Raji (cell line): Measurements from ENCODE around the gene OR4D6.

ENCODE experiments used
- POLR2A ChIP-seq: IDR thresholded peaks from 2 replicates; pipeline ENCODE4 v1.6.1; 2011; ENCODE audit warnings: low read depth, low read length, control low read depth; ENCODE audit not compliant: insufficient read depth

OR4D6 gene

DNA sequence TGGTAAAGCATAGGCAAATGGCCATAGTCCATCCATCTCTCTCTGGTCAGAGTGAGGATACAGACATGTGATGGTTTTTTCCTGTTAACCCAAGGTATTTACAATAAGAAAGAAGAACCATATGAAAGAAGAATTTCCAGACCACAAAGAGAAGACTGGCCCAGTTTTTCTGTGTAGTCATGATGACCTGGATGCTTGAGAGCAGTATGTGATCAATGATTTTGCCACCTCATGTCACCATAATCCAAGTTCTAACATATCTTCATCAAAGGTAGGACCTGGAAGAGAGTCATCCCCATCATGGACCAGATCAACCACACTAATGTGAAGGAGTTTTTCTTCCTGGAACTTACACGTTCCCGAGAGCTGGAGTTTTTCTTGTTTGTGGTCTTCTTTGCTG is at the start of gene OR4D6:
Gene OR4D6 (plus strand): TSS at position 301 of the 400 bp plus-strand sequence. CDS start 0 bp downstream, at position 301.
- no peak for TF ChIP-seq POLR2A

DNA sequence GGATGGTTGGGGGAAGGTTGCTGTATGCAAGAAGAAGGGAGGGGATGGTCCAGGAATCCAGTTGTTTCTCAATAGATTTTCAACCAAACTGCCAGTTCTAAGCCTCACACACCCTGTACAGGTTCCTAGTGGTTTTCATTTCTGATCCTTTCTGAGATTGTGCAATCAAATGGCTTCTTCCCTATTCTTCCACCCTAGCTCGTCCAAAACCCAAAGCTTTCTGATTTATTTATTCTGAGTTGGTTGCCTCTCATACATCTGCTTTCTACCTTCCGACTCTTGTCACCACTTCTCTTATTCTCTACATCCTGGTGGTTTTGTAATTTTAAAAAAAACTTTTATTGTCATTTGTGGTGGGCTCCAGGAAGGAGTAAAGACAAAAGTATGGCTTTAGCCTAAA is 43.1 kb upstream of the OR4D6 start:
- no peak for TF ChIP-seq POLR2A

- TF ChIP-seq POLR2A: no peak
These were observed 41.6 kb upstream of the OR4D6 start for GRCh38 chr11:59415111-59415510.

DNA sequence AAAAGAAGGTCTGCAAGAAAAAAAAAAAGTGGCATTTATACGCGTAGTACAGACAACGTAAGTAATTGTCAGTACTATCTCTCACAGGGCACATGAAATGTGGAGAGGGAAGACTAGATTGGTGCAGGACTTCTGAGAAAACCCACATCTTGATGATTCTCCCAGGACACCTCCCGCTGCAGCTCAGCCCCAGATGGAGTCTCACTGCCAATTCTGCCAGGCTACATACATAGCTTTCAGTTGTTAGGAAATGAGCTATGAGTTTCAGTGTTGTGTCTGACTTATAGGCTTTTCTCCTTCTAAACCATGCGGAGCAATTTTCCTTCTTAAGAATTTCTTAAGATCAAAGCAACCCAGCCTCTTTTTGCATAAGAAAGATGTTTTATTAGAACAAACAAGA is 40.1 kb upstream of the OR4D6 start:
- no peak for TF ChIP-seq POLR2A

- TF ChIP-seq POLR2A: no peak
These were observed 39.7 kb upstream of the OR4D6 start for GRCh38 chr11:59417023-59417422.

- no peak for TF ChIP-seq POLR2A
These were observed 38.6 kb upstream of the OR4D6 start for GRCh38 chr11:59418156-59418555.

DNA sequence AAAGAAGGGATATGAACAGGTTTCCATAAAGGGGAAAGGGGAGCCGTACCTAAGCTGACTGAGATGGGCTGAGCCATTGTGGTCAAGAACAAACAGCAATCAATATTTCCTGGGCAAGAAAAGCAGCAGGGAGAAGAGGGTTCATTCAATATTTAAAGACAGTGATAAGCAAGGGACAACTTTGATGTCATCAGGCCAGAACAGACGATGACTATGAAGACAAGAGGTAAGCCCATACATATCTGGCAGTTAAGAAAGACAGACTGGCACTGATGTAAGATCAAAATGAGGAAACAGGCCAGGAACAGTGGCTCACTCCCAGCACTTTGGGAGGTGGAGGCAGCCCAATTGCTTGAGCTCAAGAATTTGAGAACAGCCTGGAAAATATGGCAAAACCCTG is 32.9 kb upstream of the OR4D6 start:
- TF ChIP-seq POLR2A: no peak

DNA sequence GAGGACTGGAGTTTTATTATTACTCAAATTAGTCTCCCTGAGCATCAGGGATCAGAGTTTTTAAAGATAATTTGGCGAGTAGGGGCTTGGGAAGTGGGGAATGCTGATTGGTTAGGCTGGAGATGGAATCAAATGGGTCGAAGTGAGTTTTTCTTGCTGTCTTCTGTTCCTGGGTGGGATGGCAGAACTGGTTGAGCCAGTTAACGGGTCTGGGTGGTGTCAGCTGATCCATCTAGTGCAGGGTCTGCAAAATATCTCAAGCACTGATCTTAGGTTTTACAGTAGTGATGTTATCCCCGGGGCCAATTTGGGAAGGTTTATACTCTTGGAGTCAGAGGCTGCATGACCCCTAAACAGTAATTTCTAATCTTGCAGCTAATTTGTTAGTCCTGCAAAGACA is 31.6 kb upstream of the OR4D6 start:
- no peak for TF ChIP-seq POLR2A

DNA sequence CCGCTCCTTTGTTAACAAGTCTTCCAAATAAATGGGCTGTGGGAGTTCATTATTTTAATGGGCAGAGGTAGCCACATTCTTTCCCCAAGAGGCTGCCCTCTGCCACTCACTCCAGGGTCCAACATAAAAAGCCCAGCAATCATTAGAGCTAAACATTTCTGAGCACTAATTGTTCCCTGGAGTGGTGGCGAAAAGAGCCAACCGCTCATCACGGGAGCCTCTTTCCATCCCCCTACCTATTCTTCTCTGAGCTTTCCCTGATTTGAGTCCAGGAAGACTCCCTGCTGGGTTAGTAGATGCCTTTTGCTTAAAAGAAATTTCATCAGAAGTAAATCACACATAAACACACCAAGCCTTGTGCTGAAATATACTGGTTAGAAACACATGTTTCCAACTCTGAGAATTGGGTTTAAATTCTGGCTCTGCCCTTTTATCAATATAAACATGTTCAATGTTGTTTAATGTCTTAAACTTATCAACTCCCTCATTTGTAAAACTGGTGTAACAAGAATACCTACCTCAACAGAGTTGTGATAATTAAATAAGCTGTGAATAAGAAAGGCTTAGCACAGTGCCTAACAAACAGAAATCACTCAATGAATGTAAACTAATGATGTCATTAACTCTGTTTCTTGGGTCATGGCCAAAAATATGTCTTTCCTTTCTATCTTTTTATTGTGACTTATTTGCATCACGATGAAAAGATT is 30.2 kb upstream of the OR4D6 start, which contains the start of gene OR5A2:
Gene OR5A2 (minus strand): TSS at position 53 of the 707 bp plus-strand sequence. CDS start 3,460 bp downstream, outside the sequence.
- TF ChIP-seq POLR2A: no peak

GRCh38 chr11:59427068-59427382 is 29.7 kb upstream of the OR4D6 start:
- no peak for TF ChIP-seq POLR2A

GRCh38 chr11:59429924-59430516 is 26.7 kb upstream of the OR4D6 start:
- TF ChIP-seq POLR2A: no peak

DNA sequence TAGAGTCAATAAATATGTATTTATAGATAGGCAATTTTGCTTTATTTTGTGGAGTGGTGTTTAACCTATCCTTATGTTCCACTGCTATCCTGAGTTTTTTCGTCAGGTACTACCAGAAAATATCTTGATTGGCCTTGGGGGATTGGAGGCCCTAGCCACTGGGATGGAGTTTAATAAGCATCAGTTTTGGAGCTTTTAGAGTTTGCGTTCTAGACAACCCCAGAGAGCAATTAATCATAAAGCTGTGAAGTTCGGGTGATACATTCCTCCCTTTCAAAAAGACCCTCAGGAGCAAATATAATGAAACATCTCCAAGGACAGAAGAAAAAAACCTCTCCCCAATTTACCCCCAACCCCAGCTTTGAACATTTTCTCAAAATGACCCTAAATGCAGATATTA is 20.6 kb upstream of the OR4D6 start, which contains the start of gene OR5A1:
Gene OR5A1 (plus strand): TSS at position 301 of the 400 bp plus-strand sequence. CDS start 6,700 bp downstream, outside the sequence.
- no peak for TF ChIP-seq POLR2A

DNA sequence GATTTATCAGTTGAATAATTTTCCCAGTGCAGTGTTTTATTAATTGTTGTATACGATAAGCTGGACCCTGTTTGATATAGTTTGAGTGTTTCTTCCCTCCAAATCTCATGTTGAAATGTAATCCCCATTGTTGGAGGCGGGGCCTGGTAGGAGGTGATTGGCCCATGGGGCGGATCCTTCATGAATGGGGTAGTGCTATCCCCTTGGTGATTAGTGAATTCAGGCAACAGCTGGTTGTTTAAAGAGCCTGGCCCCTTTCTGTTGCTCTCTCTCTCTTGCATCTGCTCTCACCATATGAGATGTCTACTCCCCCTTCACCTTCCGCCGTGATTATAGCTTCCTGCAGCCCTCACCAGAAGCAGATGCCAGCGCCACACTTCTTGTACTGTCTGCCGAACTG is 19.0 kb upstream of the OR4D6 start:
- TF ChIP-seq POLR2A: no peak

DNA sequence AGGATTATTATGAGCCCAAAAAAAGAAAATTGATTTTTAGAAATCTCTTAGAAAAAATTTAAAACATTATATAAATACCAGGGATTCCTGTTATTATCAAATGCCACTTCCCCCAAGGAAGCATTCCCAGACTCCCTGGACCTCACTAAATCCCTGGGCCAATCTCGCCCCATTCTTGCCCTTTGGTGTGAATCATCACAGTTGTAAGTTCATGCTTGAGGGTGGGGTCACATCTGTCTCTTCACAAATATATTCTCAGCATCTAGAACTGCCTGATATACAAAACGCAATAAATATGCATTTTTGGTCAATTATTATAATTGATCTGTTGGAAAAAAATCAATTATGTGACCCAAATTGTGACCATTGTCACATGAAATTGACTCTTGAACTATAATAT is 8.3 kb upstream of the OR4D6 start:
- TF ChIP-seq POLR2A: no peak

DNA sequence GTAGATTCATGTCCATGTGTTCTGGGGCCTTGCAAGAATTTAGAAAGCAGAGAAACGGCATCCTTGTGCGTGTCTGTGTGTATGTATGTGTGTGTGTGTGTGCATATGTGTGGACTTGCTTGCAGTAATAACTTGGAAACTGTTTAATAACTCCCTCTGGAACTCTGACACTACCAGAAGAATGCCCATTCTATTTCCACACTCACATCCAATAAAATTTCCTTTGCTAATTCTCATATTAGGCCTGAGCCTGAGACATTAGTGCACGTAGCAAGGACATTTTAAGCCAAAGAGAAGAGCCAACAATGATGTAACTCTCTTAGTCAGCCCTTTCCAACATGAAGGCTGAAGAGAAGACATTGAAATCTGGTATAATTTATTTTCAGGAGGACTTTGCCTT is 3.2 kb downstream of the OR4D6 start:
- no peak for TF ChIP-seq POLR2A

- TF ChIP-seq POLR2A: no peak
These were observed 6.5 kb downstream of the OR4D6 start for GRCh38 chr11:59463190-59463641.
